ENCODE results near the gene EGF.
"Not testable (repeated sequence)": the region's sequence is repeated elsewhere in the genome, so short reads cannot be mapped to it uniquely, and the experiment has no call there.

The EGF gene

DNA sequence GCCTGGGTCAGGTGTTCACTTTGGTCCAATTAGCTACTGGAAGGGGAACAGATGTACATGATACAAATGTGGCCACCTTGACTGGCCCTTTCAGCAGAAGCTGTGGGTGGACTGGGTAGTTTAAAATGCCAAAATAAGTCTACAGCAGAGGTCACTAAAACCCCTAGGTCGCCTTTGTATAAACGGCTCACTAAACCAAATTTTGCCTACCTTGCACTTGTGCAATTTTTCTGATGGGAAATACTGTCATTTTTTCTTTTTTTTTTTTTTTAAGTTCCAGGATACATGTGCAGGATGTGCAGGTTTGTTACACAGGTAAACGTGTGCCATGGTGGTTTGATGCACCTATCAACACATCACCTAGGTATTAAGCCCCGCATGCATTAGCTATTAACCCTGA, 109.8 kb downstream of the EGF start:
- TF ChIP-seq YY1 (IDR thresholded peaks at IDR 0.05; ENCODE audit: insufficient read depth, insufficient read length) (no peak), SUZ12 (IDR thresholded peaks at IDR 0.05; ENCODE audit: extremely low read depth, insufficient read depth, insufficient read length) (no peak), ZNF274 (IDR thresholded peaks at IDR 0.05; ENCODE audit: low read depth, low read length) (no peak)
- Histone ChIP-seq H3K9me3 (ENCODE audit: insufficient read depth, low read length) (no peaks in the 10 kb centered on the region), H3K27me3 (ENCODE audit: insufficient read depth, insufficient read length) (no peaks in the 10 kb centered on the region), H3K4me3 (ENCODE audit: insufficient read length, low read depth) (no peak overlapping the region), H3K36me3 (ENCODE audit: insufficient read depth, insufficient read length, low read length) (no peaks in the 10 kb centered on the region), H3K4me1 (ENCODE audit: insufficient read depth, insufficient read length) (no peaks in the 10 kb centered on the region), H3K9ac (ENCODE audit: insufficient read length, low read depth) (no peak overlapping the region)
- DNase-seq (ENCODE audit: low read depth, low spot score) = no peak

DNA sequence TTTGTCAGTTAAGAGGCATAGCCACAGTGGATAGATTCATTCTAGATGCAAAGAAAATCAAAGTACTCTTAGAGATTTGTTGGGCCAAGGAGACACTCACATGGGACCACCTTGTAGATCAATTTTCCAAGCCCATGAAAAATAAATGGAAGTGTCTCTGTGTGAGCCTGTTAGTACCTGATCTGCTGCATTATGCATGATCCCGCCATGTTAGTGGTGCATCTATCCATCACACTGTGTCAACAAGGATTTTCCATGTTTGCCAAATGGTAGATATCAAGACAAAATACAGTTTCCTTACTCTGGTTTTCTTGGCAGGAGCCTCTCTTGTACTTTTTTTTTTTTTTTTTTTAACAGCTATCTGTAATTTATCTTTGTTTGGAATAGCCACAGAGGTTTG, 112.4 kb downstream of the EGF start:
- no peaks in the 10 kb centered on the region for H3K9me3 ChIP-seq (ENCODE audit: insufficient read depth, low read length)

DNA sequence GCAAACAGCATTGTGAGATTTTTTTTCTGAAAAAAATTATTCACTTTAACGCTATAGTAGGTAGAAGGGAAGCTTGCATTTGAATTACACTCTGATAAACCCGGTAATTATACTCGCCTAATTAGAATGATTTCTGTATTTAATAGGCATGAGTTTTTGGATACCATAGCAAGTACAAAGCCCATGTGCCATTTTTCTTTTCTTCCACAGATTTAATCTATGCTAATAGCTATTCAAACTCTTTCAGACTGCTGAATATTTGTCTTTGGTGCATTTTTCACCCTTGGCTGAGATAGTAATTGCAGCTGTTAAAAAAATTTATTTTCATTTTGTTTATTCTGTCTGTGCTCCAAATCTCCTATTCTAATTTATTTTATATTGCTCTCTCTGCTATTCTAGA, 113.0 kb downstream of the EGF start:
- Histone ChIP-seq H3K27me3 (ENCODE audit: insufficient read depth, insufficient read length) (no peaks in the 10 kb centered on the region), H3K9ac (ENCODE audit: insufficient read length, low read depth) (no peak overlapping the region), H3K4me1 (ENCODE audit: insufficient read depth, insufficient read length) (no peaks in the 10 kb centered on the region), H3K4me3 (ENCODE audit: insufficient read length, low read depth) (no peak overlapping the region), H3K9me3 (ENCODE audit: insufficient read depth, low read length) (no peaks in the 10 kb centered on the region), H3K36me3 (ENCODE audit: insufficient read depth, insufficient read length, low read length) (no peaks in the 10 kb centered on the region)
- no peak for DNase-seq (ENCODE audit: low read depth, low spot score)
- no peak for TF ChIP-seq SUZ12 (IDR thresholded peaks at IDR 0.05; ENCODE audit: extremely low read depth, insufficient read depth, insufficient read length)
- TF ChIP-seq YY1 (IDR thresholded peaks at IDR 0.05; ENCODE audit: insufficient read depth, insufficient read length) = no peak
- no peak for TF ChIP-seq ZNF274 (IDR thresholded peaks at IDR 0.05; ENCODE audit: low read depth, low read length)

More for the DNA sequence above, 112.4 kb downstream of the EGF start:
- Histone ChIP-seq H3K27me3 (ENCODE audit: insufficient read depth, insufficient read length) (no peaks in the 10 kb centered on the region), H3K36me3 (ENCODE audit: insufficient read depth, insufficient read length, low read length) (no peaks in the 10 kb centered on the region), H3K4me1 (ENCODE audit: insufficient read depth, insufficient read length) (no peaks in the 10 kb centered on the region), H3K4me3 (ENCODE audit: insufficient read length, low read depth) (no peak overlapping the region), H3K9ac (ENCODE audit: insufficient read length, low read depth) (no peak overlapping the region)
- DNase-seq (ENCODE audit: low read depth, low spot score) = no peak
- no peak for TF ChIP-seq YY1 (IDR thresholded peaks at IDR 0.05; ENCODE audit: insufficient read depth, insufficient read length)
- TF ChIP-seq ZNF274 (IDR thresholded peaks at IDR 0.05; ENCODE audit: low read depth, low read length) = no peak
- TF ChIP-seq SUZ12 (IDR thresholded peaks at IDR 0.05; ENCODE audit: extremely low read depth, insufficient read depth, insufficient read length) = no peak

DNA sequence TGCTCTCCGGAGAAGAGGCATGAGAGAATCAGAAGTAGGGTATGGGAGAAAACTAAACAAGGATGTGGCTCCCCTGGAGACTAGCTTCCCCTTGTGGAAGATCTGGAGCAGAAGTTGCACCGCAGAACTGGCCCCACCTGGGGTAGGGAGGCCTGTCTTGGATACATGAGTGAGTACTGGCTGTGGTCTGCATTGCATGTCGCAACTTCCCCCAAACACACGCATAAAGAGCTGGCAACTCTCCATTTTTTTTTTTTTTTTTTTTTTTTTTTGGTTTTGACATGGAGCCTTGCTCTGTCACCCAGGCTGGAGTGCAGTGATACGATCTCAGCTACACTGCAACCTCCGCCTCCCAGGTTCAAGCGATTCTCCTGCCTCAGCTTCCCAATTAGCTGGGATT, 119.9 kb downstream of the EGF start:
- Histone ChIP-seq H3K9ac (ENCODE audit: insufficient read length, low read depth) (no peak overlapping the region), H3K9me3 (ENCODE audit: insufficient read depth, low read length) (no peaks in the 10 kb centered on the region; the same call in 1 of the 2 replicates), H3K4me1 (ENCODE audit: insufficient read depth, insufficient read length) (no peaks in the 10 kb centered on the region), H3K36me3 (ENCODE audit: insufficient read depth, insufficient read length, low read length) (no peaks in the 10 kb centered on the region), H3K27me3 (ENCODE audit: insufficient read depth, insufficient read length) (no peaks in the 10 kb centered on the region), H3K4me3 (ENCODE audit: insufficient read length, low read depth) (no peak overlapping the region)
- TF ChIP-seq ZNF274 (IDR thresholded peaks at IDR 0.05; ENCODE audit: low read depth, low read length) (no peak), YY1 (IDR thresholded peaks at IDR 0.05; ENCODE audit: insufficient read depth, insufficient read length) (no peak), SUZ12 (IDR thresholded peaks at IDR 0.05; ENCODE audit: extremely low read depth, insufficient read depth, insufficient read length) (no peak)
- no peak for DNase-seq (ENCODE audit: low read depth, low spot score)

DNA sequence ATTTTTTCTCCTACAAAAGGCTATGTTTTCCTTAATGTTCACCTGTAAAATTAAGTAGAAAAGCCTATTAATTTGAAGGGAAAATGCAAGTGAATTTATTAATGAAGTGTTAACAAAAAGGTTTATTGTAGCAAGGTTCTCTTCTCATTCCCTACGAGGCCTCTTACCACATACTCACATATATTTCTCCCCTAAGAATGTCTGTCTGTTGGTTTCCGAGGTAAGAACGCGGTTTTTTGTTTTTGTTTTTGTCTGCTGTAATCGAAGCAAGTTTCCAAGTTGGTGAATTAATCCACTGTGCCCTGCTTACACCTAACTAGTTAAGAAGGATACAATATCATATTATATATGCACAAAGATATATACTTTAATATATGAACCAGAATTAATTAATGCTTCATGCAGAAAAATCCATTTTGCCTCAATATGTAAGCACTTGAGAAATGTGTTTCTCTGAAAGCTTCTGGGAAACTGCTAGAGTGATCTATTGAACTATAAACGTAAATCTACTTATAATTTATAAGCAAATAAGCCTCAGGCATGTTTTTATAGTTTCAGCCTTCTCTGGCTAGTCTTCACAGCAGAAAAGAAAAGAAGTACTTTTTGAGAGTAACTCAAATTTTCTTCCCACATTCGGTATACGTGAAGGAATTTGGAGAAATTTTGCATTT, 120.8 kb downstream of the EGF start:
- H3K9me3 ChIP-seq (ENCODE audit: insufficient read depth, low read length) = no peaks in the 10 kb centered on the region; the same call in 1 of the 2 replicates
- H3K36me3 ChIP-seq (ENCODE audit: insufficient read depth, insufficient read length, low read length) = no peaks in the 10 kb centered on the region
- H3K4me3 ChIP-seq (ENCODE audit: insufficient read length, low read depth) = no peak overlapping the region
- TF ChIP-seq YY1 (IDR thresholded peaks at IDR 0.05; ENCODE audit: insufficient read depth, insufficient read length) (no peak), ZNF274 (IDR thresholded peaks at IDR 0.05; ENCODE audit: low read depth, low read length) (no peak), SUZ12 (IDR thresholded peaks at IDR 0.05; ENCODE audit: extremely low read depth, insufficient read depth, insufficient read length) (no peak)
- DNase-seq (ENCODE audit: low read depth, low spot score) = no peak
- H3K27me3 ChIP-seq (ENCODE audit: insufficient read depth, insufficient read length) = no peaks in the 10 kb centered on the region
- no peaks in the 10 kb centered on the region for H3K4me1 ChIP-seq (ENCODE audit: insufficient read depth, insufficient read length)
- no peak overlapping the region for H3K9ac ChIP-seq (ENCODE audit: insufficient read length, low read depth)

DNA sequence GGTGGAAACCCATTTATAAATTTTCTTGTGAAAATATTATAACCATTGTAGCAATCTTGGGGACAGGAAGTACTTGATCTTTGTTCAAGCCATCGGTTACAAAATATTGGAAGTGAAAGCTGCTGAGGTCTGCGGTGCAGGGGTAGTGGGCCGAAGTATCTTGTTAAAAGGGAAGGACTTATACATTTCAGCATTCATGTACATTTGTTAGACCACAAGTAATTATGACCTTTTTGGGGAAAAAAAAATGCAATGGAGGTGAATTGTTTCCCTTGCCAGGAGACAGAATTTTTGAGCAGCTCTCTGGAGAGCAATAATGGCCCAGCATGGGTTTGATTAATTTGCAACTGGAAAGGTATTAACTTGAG, 121.3 kb downstream of the EGF start:
- TF ChIP-seq SUZ12 (IDR thresholded peaks at IDR 0.05; ENCODE audit: extremely low read depth, insufficient read depth, insufficient read length) (no peak), YY1 (IDR thresholded peaks at IDR 0.05; ENCODE audit: insufficient read depth, insufficient read length) (no peak), ZNF274 (IDR thresholded peaks at IDR 0.05; ENCODE audit: low read depth, low read length) (no peak)
- Histone ChIP-seq H3K9me3 (ENCODE audit: insufficient read depth, low read length) (no peaks in the 10 kb centered on the region; the same call in 1 of the 2 replicates), H3K4me3 (ENCODE audit: insufficient read length, low read depth) (no peak overlapping the region), H3K4me1 (ENCODE audit: insufficient read depth, insufficient read length) (no peaks in the 10 kb centered on the region), H3K27me3 (ENCODE audit: insufficient read depth, insufficient read length) (no peaks in the 10 kb centered on the region), H3K9ac (ENCODE audit: insufficient read length, low read depth) (no peak overlapping the region), H3K36me3 (ENCODE audit: insufficient read depth, insufficient read length, low read length) (no peaks in the 10 kb centered on the region)
- DNase-seq (ENCODE audit: low read depth, low spot score) = no peak

DNA sequence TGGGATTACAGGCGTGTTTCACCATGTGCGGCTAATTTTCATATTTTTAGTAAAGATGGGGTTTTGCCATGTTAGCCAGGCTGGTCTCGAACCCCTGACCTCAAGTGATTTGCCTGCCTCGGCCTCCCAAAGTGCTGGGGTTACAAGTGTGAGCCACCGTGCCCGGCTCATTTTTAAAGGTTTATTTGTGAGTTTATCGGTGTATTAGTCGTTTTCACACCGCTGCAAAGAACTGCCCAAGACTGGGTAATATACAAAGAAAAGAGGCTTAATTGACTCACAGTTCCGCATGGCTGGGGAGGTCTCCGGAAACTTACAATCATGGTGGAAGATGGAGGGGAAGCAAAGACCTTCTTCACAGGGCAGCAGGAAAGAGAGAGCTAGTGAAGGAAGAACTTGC, 126.5 kb downstream of the EGF start:
- DNase-seq (ENCODE audit: low read depth, low spot score); H3K4me1 ChIP-seq (ENCODE audit: insufficient read depth, insufficient read length); H3K27me3 ChIP-seq (ENCODE audit: insufficient read depth, insufficient read length): not testable (repeated sequence)

More for the DNA sequence above, 126.5 kb downstream of the EGF start:
- not testable (repeated sequence) for H3K9ac ChIP-seq (ENCODE audit: insufficient read length, low read depth); H3K36me3 ChIP-seq (ENCODE audit: insufficient read depth, insufficient read length, low read length); H3K9me3 ChIP-seq (ENCODE audit: insufficient read depth, low read length); H3K4me3 ChIP-seq (ENCODE audit: insufficient read length, low read depth)
